Tibial nerve (tissue), 4 donors: ENCODE measurements around the gene TAF7.

Experiments used
- CTCF ChIP-seq, 5 experiments: fragments of 200-600 bp in 3 of 5; fragments of 450-650 bp in 2 of 5; sonication (generic) in 3 of 5; IDR thresholded peaks; one replicate each; pipeline ENCODE4 v1.5.1; 2016 to 2019; ENCODE audit warnings: antibody characterized with exemption in 5 of 5, mild to moderate bottlenecking in 3 of 5, moderate library complexity in 2 of 5
- EP300 ChIP-seq, 2 donors: sonication (generic); formaldehyde crosslinking; IDR thresholded peaks; one replicate each; pipeline ENCODE4 v1.6.1; 2017; ENCODE audit warnings: antibody characterized with exemption in 2 of 2, mild to moderate bottlenecking in 1 of 2

GRCh38 chr5:141298376-141298775 is 22.2 kb downstream of the TAF7 start:
- TF ChIP-seq CTCF (IDR thresholded peaks at IDR 0.05) (no peak), EP300 (IDR thresholded peaks at IDR 0.05) (no peak)
